Body of pancreas (tissue), 4 donors: ENCODE results near the gene C16orf74. TPM values are rescaled to one million over a fixed set of nuclear protein-coding genes. Genes with fewer than 3 reads are reported as not detected.

Experiments used
- ATAC-seq: fragments of 150-250 bp; one replicate; pipeline ENCODE4 v1.9.1; 2016
- DNase-seq, 4 donors: peaks; one replicate each; pipeline ENCODE4 v3.0.0-alpha.2; 2019
- H3K27ac ChIP-seq, 4 donors: fragments of 200-600 bp; sonication (generic); 1 replicate in 3 of 4; 2 replicates in 1 of 4; pipeline versions ENCODE4 v1.5.1 to v1.6.1; 2016 to 2019; ENCODE audit warnings: mild to moderate bottlenecking in 1 of 4, mixed read lengths in 1 of 4, moderate library complexity in 1 of 4
- H3K27me3 ChIP-seq, 2 donors: fragments of 200-600 bp; sonication (generic); one replicate each; pipeline ENCODE4 v1.6.0; 2016; ENCODE audit warnings: mild to moderate bottlenecking in 1 of 2
- H3K36me3 ChIP-seq, 2 donors: fragments of 200-600 bp; sonication (generic); replicated peaks in 1 of 2; 2 replicates each; pipeline ENCODE4 v1.5.1; 2016; ENCODE audit warnings: low read depth in 2 of 2; ENCODE audit not compliant: insufficient read depth in 1 of 2
- H3K4me1 ChIP-seq: fragments of 200-600 bp; sonication (generic); one replicate; pipeline ENCODE4 v1.6.0; 2016
- H3K4me3 ChIP-seq, 2 donors: fragments of 200-600 bp; sonication (generic); 1 replicate in 1 of 2; 2 replicates in 1 of 2; pipeline ENCODE4 v1.5.1; 2016 to 2019
- H3K9me3 ChIP-seq, 3 donors: fragments of 200-600 bp; sonication (generic); 1 replicate in 2 of 3; 2 replicates in 1 of 3; pipeline ENCODE4 v1.5.1; 2016
- POLR2A ChIP-seq, 3 donors: fragments of 450-650 bp; IDR thresholded peaks; one replicate each; pipeline ENCODE4 v1.6.1; 2016; ENCODE audit warnings: antibody characterized with exemption in 3 of 3, mild to moderate bottlenecking in 2 of 3
- WGBS, 2 donors: methylation state at CpG; one replicate each; pipeline ENCODE4 v1.1.5; 2017; 5-methylcytosine and 5-hydroxymethylcytosine counted together
- intact Hi-C: fragments of 100-400 bp; cut with DNase I; formaldehyde crosslinking; loops from one replicate; pipeline ENCODE4 v1.15.1; 2023
- total RNA-seq, 2 donors: library from RNA; depleted of rRNA; stranded (reverse); fragments of >200 nt; gene quantifications; one replicate each; pipeline ENCODE4 v1.1.0, GENCODE V29; 2016
- TF ChIP-seq, protein P1 (sequence below), 7 experiments: fragments of 450-650 bp in 4 of 7; fragments of 200-600 bp in 3 of 7; sonication (generic) in 3 of 7; IDR thresholded peaks; one replicate each; pipeline ENCODE4 v1.5.1; 2016 to 2019; ENCODE audit warnings: antibody characterized with exemption in 7 of 7

The C16orf74 gene
- total RNA-seq, 2 donors from 2014 or later = 1.0 to 5.9 TPM

DNA sequence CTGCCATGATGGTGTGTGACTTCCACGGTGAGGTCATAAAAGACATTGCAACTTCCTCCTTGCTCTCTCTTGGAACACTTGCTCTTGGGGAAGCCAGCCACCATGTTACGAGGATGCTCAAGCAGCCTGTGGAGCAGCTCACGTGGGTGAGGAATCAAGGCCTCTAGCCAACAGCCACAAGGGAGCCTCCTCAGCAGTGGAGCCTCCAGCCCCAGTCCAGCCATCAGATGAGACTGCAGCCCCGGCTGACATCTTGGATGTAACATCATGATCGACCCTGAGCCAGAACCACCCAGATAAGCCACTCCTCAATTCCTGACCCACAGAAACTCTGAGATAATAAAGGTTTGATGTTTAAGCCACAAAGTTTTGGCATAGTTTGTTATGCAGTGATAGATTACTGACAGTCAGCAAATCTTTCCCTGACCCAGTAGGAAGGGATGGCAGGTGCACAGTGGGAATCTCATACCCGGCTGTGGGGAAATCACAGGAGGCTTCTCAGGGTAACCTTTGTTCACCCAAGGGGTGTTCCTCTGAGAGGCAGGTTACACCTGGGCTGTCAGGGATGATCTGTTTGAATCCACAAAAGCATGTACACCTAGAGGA, 38.8 kb downstream of the C16orf74 start:
- TF ChIP-seq POLR2A (IDR thresholded peaks at IDR 0.05) = no peak
- TF ChIP-seq, protein P1, sequence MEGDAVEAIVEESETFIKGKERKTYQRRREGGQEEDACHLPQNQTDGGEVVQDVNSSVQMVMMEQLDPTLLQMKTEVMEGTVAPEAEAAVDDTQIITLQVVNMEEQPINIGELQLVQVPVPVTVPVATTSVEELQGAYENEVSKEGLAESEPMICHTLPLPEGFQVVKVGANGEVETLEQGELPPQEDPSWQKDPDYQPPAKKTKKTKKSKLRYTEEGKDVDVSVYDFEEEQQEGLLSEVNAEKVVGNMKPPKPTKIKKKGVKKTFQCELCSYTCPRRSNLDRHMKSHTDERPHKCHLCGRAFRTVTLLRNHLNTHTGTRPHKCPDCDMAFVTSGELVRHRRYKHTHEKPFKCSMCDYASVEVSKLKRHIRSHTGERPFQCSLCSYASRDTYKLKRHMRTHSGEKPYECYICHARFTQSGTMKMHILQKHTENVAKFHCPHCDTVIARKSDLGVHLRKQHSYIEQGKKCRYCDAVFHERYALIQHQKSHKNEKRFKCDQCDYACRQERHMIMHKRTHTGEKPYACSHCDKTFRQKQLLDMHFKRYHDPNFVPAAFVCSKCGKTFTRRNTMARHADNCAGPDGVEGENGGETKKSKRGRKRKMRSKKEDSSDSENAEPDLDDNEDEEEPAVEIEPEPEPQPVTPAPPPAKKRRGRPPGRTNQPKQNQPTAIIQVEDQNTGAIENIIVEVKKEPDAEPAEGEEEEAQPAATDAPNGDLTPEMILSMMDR (IDR thresholded peaks at IDR 0.05) = no peak
- DNase-seq = no peak
- intact Hi-C loops = loop anchor here (10.0 kb wide), 2 partner anchors 287 to 437 kb away; no protein-coding TSS in a partner anchor
- Histone ChIP-seq H3K4me1 (no peaks in the 10 kb centered on the region), H3K27me3 (no peaks in the 10 kb centered on the region), H3K36me3 (no peaks in the 10 kb centered on the region), H3K4me3 (no peak overlapping the region), H3K9me3 (peaks cover 0 to 5% (median 0%) of the 10 kb centered on the region in 3 donors), H3K27ac (no peak overlapping the region)
- WGBS, 2 donors = 95 to 100% methylated on average over 1 to 6 of the region's 6 CpGs
- ATAC-seq = no peak

DNA sequence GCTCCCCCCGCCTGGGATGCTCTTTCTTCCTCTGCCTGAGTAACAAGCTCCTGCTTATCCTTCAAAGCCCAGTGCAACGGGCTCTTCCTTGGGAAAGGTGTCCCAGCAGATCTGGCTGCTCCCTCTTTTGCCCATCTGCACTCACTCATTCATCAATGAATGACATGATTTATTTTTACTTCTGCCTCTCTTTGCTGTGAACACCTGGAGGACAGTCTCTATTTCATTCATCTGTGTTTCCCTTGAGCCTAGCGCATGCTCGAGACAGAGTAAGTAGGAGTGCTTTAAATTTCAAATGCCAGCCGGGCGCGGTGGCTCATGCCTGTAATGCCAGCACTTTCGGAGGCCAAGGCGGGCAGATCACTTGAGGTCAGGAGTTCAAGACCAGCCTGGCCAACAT, 40.2 kb downstream of the C16orf74 start:
- Histone ChIP-seq H3K36me3 (no peaks in the 10 kb centered on the region), H3K4me1 (no peaks in the 10 kb centered on the region), H3K4me3 (no peak overlapping the region), H3K27me3 (no peaks in the 10 kb centered on the region), H3K9me3 (peaks cover 0 to 5% (median 0%) of the 10 kb centered on the region in 3 donors), H3K27ac (no peak overlapping the region)
- WGBS, 2 donors = 90 to 94% methylated on average over 9 of the region's 9 CpGs
- intact Hi-C loops = loop anchor here (10.0 kb wide), 2 partner anchors 286 to 436 kb away; no protein-coding TSS in a partner anchor
- no peak for DNase-seq
- TF ChIP-seq, protein P1 (IDR thresholded peaks at IDR 0.05) = no peak
- TF ChIP-seq POLR2A (IDR thresholded peaks at IDR 0.05) = no peak
- no peak for ATAC-seq

DNA sequence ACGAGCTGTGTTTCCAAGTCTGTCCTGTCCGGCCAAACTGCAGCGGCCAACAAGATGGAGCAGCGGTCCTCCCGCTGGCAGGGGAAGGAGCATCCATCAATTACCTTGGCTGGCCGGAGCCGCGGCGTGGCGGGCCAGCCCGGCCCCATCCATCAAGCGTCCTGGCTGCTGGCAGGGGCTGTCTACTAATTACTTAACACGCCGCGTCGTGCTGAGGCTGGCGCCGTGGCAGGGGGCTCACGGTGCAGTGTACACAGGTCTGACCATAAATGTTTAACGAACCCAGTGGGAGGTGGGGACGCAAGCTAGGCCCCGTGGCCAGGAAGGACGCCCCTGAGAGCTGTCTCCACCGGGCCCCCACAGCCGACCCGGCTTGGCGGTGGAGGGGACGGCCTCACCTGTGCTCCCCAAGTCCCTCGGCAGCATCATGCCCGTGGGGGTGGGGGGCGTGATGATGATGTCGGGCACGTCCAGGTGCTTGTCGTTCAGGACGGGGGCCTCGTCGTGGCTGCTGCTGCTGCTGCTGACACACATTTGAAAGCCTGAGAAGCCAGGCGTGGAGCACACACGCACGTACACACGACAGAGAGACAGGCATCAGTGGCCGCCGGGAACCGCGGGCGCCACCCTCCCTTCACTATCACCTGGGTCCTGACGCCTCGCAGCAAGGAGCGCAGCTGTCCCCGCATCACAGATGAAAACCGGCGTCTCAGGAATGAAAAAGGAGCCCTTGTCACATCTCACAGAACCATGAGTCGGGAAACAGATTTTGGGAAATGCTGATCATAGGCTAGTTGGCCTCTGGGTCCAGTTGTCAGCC, 40.9 kb downstream of the C16orf74 start:
- ATAC-seq = no peak

DNA sequence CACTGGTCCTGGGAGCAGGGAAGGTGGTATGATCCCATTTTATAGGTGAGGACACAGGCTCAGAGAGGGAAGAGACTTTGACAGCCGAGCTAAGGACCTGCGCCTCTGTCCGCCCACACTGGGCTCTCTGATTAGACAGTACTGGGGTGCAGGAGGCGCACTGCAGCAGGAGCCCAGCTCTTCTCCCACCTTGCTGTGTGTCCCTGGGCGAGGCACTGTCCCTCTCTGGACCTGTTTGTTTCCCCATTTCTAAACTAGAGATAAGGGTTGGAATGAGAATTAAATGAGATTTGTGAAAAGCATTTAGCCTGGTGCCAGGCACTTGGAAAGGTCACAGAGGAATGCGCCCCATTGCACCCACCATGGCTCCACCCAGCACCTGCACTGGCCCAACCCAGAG, 42.6 kb downstream of the C16orf74 start:
- H3K9me3 ChIP-seq = peaks cover 0 to 5% (median 0%) of the 10 kb centered on the region in 3 donors
- intact Hi-C loops = no loop called here
- H3K27ac ChIP-seq = no peak overlapping the region
- H3K27me3 ChIP-seq = no peaks in the 10 kb centered on the region
- no peak for ATAC-seq
- DNase-seq = no peak
- no peak overlapping the region for H3K4me3 ChIP-seq
- no peaks in the 10 kb centered on the region for H3K4me1 ChIP-seq
- H3K36me3 ChIP-seq = no peaks in the 10 kb centered on the region
- TF ChIP-seq POLR2A (IDR thresholded peaks at IDR 0.05) = no peak
- TF ChIP-seq, protein P1 (IDR thresholded peaks at IDR 0.05) = no peak
- 89 to 96% methylated on average over 6 of the region's 6 CpGs for WGBS, 2 donors

More for the DNA sequence above, 40.9 kb downstream of the C16orf74 start:
- 61 to 90% methylated on average over 11 to 47 of the region's 53 CpGs for WGBS, 2 donors
- intact Hi-C loops = loop anchor here (10.0 kb wide), 2 partner anchors 285 to 435 kb away; no protein-coding TSS in a partner anchor
- Histone ChIP-seq H3K27ac (no peak overlapping the region), H3K4me1 (no peaks in the 10 kb centered on the region), H3K27me3 (no peaks in the 10 kb centered on the region), H3K36me3 (no peaks in the 10 kb centered on the region), H3K4me3 (no peak overlapping the region), H3K9me3 (peaks cover 0 to 5% (median 0%) of the 10 kb centered on the region in 3 donors)
- DNase-seq = no peak
- TF ChIP-seq, protein P1 (IDR thresholded peaks at IDR 0.05) = no peak
- no peak for TF ChIP-seq POLR2A (IDR thresholded peaks at IDR 0.05)
